GM12892 (cell line): Measurements from ENCODE around the gene RPL10A.

ENCODE experiments used
- POLR2AphosphoS5 ChIP-seq: IDR thresholded peaks from 2 replicates; pipeline ENCODE4 v1.6.1; 2011; ENCODE audit warnings: low read depth, low read length, control low read depth
- TAF1 ChIP-seq: IDR thresholded peaks from 2 replicates; pipeline ENCODE4 v1.6.1; 2011; ENCODE audit warnings: low read depth, mild to moderate bottlenecking, control low read depth, low read length, borderline replicate concordance

- no peak for TF ChIP-seq TAF1
- no peak for TF ChIP-seq POLR2AphosphoS5
Measured at GRCh38 chr6:35448191-35448590, 20.0 kb upstream of the RPL10A start.
